Liver (tissue), 3 donors: ENCODE data around the gene MPND.

Experiments
- CTCF ChIP-seq: fragments of 150-350 bp; IDR thresholded peaks from 2 replicates; pipeline ENCODE4 v1.5.1; 2017; ENCODE audit warnings: improper control_type of control experiment, low read depth, low read length; ENCODE audit not compliant: missing input control
- EGR1 ChIP-seq, 2 donors: IDR thresholded peaks; 2 replicates each; pipeline ENCODE4 v1.6.1; 2016 to 2018; ENCODE audit warnings: antibody characterized with exemption in 2 of 2, low read depth in 2 of 2
- FOXA1 ChIP-seq: IDR thresholded peaks from 2 replicates; pipeline ENCODE4 v1.6.1; 2016; ENCODE audit warnings: antibody characterized with exemption
- GABPA ChIP-seq, 2 donors: IDR thresholded peaks in 1 of 2; conservative IDR thresholded peaks in 1 of 2; 2 replicates each; pipeline ENCODE4 v1.6.1; 2016; ENCODE audit warnings: antibody characterized with exemption in 2 of 2, mild to moderate bottlenecking in 1 of 2, moderate library complexity in 1 of 2
- JUND ChIP-seq, 2 donors: IDR thresholded peaks; 2 replicates each; pipeline ENCODE4 v1.6.1; 2016; ENCODE audit warnings: antibody characterized with exemption in 2 of 2
- RAD21 ChIP-seq, 2 donors: IDR thresholded peaks; 2 replicates each; pipeline ENCODE4 v1.6.1; 2016; ENCODE audit warnings: antibody characterized with exemption in 2 of 2, mild to moderate bottlenecking in 2 of 2
- REST ChIP-seq: IDR thresholded peaks from 2 replicates; pipeline ENCODE4 v1.6.1; 2016; ENCODE audit warnings: antibody characterized with exemption, mild to moderate bottlenecking
- SP1 ChIP-seq: IDR thresholded peaks from 2 replicates; pipeline ENCODE4 v1.6.1; 2018; ENCODE audit warnings: antibody characterized with exemption, mild to moderate bottlenecking
- YY1 ChIP-seq: IDR thresholded peaks from 2 replicates; pipeline ENCODE4 v1.6.1; 2016; ENCODE audit warnings: antibody characterized with exemption, mild to moderate bottlenecking
- ZBTB33 ChIP-seq: IDR thresholded peaks from 2 replicates; pipeline ENCODE4 v1.6.1; 2016; ENCODE audit warnings: antibody characterized with exemption
- donor health status: healthy.
- donor health status: healthy.

GRCh38 chr19:4326837-4327251 lies 16.5 kb upstream of the MPND start:
- TF ChIP-seq GABPA (IDR thresholded peaks at IDR 0.05 in 1 of 2, conservative IDR thresholded peaks at IDR 0.05 in 1 of 2) = no peak
- no peak for TF ChIP-seq CTCF
- TF ChIP-seq RAD21 (IDR thresholded peaks at IDR 0.05) = no peak
- no peak for TF ChIP-seq ZBTB33
- TF ChIP-seq JUND (IDR thresholded peaks at IDR 0.05) = no peak
- TF ChIP-seq YY1 = no peak
- no peak for TF ChIP-seq EGR1 (IDR thresholded peaks at IDR 0.05; ENCODE audit: low read depth in 2 of 2)
- no peak for TF ChIP-seq REST
- no peak for TF ChIP-seq SP1
- no peak for TF ChIP-seq FOXA1
